Gastroesophageal sphincter (tissue), 4 donors: ENCODE results near the gene LRFN2. TPM values are rescaled to one million over a fixed set of nuclear protein-coding genes. Genes with fewer than 3 reads are reported as not detected.

Experiments used
- ATAC-seq: fragments of 150-250 bp; one replicate; pipeline ENCODE4 v1.9.1; 2016; ENCODE audit warnings: mild to moderate bottlenecking, moderate library complexity
- H3K27ac ChIP-seq, 4 donors: fragments of 200-600 bp; sonication (generic) in 3 of 4; 1 replicate in 3 of 4; 2 replicates in 1 of 4; pipeline ENCODE4 v1.5.1; 2016 to 2019
- H3K27me3 ChIP-seq: fragments of 200-600 bp; sonication (generic); one replicate; pipeline ENCODE4 v1.5.1; 2019
- H3K36me3 ChIP-seq, 2 donors: fragments of 200-600 bp; sonication (generic); one replicate each; pipeline ENCODE4 v1.5.1; 2019; ENCODE audit warnings: control low read depth in 1 of 2
- H3K4me1 ChIP-seq, 3 donors: fragments of 200-600 bp; sonication (generic); 1 replicate in 2 of 3; 2 replicates in 1 of 3; pipeline ENCODE4 v1.5.1; 2016 to 2019; ENCODE audit warnings: control low read depth in 2 of 3
- H3K4me3 ChIP-seq, 2 donors: fragments of 200-600 bp; sonication (generic); one replicate each; pipeline ENCODE4 v1.5.1; 2019; ENCODE audit warnings: mild to moderate bottlenecking in 1 of 2, moderate library complexity in 1 of 2
- H3K9me3 ChIP-seq, 3 donors: fragments of 200-600 bp; sonication (generic); one replicate each; pipeline ENCODE4 v1.5.1; 2017 to 2019; ENCODE audit warnings: control low read depth in 2 of 3
- CTCF ChIP-seq, 4 experiments: fragments of 200-600 bp in 2 of 4; fragments of 450-650 bp in 2 of 4; sonication (generic) in 1 of 4; IDR thresholded peaks; one replicate each; pipeline ENCODE4 v1.5.1; 2017 to 2019; ENCODE audit warnings: antibody characterized with exemption in 4 of 4, mild to moderate bottlenecking in 2 of 4, moderate library complexity in 2 of 4
- EP300 ChIP-seq: sonication (generic); formaldehyde crosslinking; IDR thresholded peaks from one replicate; pipeline ENCODE4 v1.6.1; 2017; ENCODE audit warnings: antibody characterized with exemption, mild to moderate bottlenecking
- POLR2A ChIP-seq, 2 donors: fragments of 450-650 bp; IDR thresholded peaks; one replicate each; pipeline ENCODE4 v1.6.1; 2017; ENCODE audit warnings: antibody characterized with exemption in 2 of 2, mild to moderate bottlenecking in 2 of 2, moderate library complexity in 1 of 2
- POLR2AphosphoS5 ChIP-seq: sonication (generic); formaldehyde crosslinking; IDR thresholded peaks from one replicate; pipeline ENCODE4 v1.6.1; 2017; ENCODE audit warnings: antibody characterized with exemption
- WGBS, 2 donors: methylation state at CpG; one replicate each; pipeline ENCODE4 v1.1.5; 2018; ENCODE audit warnings: low coverage in 1 of 2; 5-methylcytosine and 5-hydroxymethylcytosine counted together
- total RNA-seq, 4 donors: library from RNA; depleted of rRNA; stranded (reverse); fragments of >200 nt; gene quantifications; one replicate each; pipeline ENCODE4 v1.1.0, GENCODE V29; 2016

The LRFN2 gene
- total RNA-seq, 4 donors from 2014 or later, result 0.13 TPM; not detected in 3

- no peak for ATAC-seq
- Histone ChIP-seq H3K4me1 (no peaks in the 10 kb centered on the region), H3K27me3 (peaks cover 33% of the 10 kb centered on the region), H3K27ac (no peak overlapping the region), H3K9me3 (peaks cover 0 to 8% (median 0%) of the 10 kb centered on the region in 3 donors), H3K36me3 (no peaks in the 10 kb centered on the region), H3K4me3 (no peak overlapping the region)
- 82 to 96% methylated on average over 5 to 6 of the region's 6 CpGs for WGBS, 2 donors
- no peak for TF ChIP-seq CTCF (IDR thresholded peaks at IDR 0.05)
- no peak for TF ChIP-seq EP300
- no peak for TF ChIP-seq POLR2A (IDR thresholded peaks at IDR 0.05)
- no peak for TF ChIP-seq POLR2AphosphoS5
Measured at GRCh38 chr6:40629463-40629862, 42.3 kb upstream of the LRFN2 start.

DNA sequence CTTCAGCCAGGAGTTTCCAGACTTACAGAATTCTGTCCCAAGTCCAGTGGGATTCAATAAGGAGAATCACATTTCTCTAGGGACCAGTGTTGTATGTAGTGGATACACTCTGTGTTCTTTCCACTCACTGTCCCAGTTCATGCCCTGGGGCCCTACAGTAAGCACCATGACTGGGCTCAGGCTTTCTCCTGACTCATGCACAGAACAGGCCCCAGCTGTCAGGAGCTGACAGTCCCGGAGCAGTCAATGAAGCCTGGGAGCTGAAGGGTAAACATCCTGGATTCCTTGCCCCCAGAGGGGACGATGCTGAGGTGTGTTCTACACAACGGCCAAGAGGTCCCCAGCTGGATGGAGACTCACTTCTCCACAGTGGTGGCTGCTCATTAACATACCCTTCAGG, 40.2 kb upstream of the LRFN2 start:
- no peak overlapping the region for H3K4me3 ChIP-seq
- H3K9me3 ChIP-seq, result peaks cover 0 to 8% (median 0%) of the 10 kb centered on the region in 3 donors
- H3K36me3 ChIP-seq, result no peaks in the 10 kb centered on the region
- no peaks in the 10 kb centered on the region for H3K4me1 ChIP-seq
- WGBS, 2 donors, result 45% methylated on average over 2 of the region's 3 CpGs; no CpG with 5 or more reads in 1 of the 2 donors
- no peak for ATAC-seq
- no peak for TF ChIP-seq CTCF (IDR thresholded peaks at IDR 0.05)
- no peak for TF ChIP-seq EP300
- TF ChIP-seq POLR2A (IDR thresholded peaks at IDR 0.05), result no peak
- TF ChIP-seq POLR2AphosphoS5, result no peak
- no peak overlapping the region for H3K27ac ChIP-seq
- H3K27me3 ChIP-seq, result peaks cover 32% of the 10 kb centered on the region

DNA sequence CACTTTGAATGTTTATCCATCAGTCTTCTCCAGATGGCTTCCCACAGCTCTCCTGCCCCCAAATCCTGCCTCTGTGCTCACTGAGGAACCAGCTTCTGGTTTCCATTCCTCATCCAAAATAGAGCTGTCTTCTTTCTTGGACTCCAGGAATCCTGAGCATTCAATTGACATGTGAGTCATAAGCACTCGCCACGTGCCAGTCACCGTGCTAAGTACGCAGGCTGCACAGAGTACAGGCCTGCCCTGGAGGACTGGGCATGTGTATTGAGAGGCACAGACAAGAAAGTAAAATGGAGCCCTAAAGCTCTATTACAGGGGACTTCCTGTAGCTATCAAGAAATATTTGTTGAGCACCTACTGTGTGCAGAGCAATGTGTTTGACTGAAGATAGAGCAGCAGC, 39.7 kb upstream of the LRFN2 start:
- Histone ChIP-seq H3K36me3 (no peaks in the 10 kb centered on the region), H3K4me3 (no peak overlapping the region), H3K9me3 (peaks cover 0 to 8% (median 0%) of the 10 kb centered on the region in 3 donors), H3K27ac (no peak overlapping the region), H3K4me1 (no peaks in the 10 kb centered on the region), H3K27me3 (peaks cover 28% of the 10 kb centered on the region)
- 79% methylated on average over 4 of the region's 4 CpGs; no CpG with 5 or more reads in 1 of the 2 donors for WGBS, 2 donors
- ATAC-seq, result no peak
- TF ChIP-seq POLR2AphosphoS5, result no peak
- TF ChIP-seq POLR2A (IDR thresholded peaks at IDR 0.05), result no peak
- TF ChIP-seq CTCF (IDR thresholded peaks at IDR 0.05), result no peak
- TF ChIP-seq EP300, result no peak

- TF ChIP-seq POLR2AphosphoS5 (no peak), POLR2A (IDR thresholded peaks at IDR 0.05) (no peak), EP300 (no peak), CTCF (IDR thresholded peaks at IDR 0.05) (no peak)
- Histone ChIP-seq H3K4me3 (no peak overlapping the region), H3K27ac (no peak overlapping the region), H3K36me3 (no peaks in the 10 kb centered on the region), H3K4me1 (no peaks in the 10 kb centered on the region), H3K9me3 (peaks cover 0 to 8% (median 0%) of the 10 kb centered on the region in 3 donors), H3K27me3 (peaks cover 29% of the 10 kb centered on the region)
- WGBS, 2 donors, result 80% methylated on average over 3 of the region's 3 CpGs; no CpG with 5 or more reads in 1 of the 2 donors
- ATAC-seq, result no peak
Measured at GRCh38 chr6:40623932-40624331, 36.8 kb upstream of the LRFN2 start.

- H3K27ac ChIP-seq, result no peak overlapping the region
- no peak for ATAC-seq
- 73 to 82% methylated on average over 2 to 3 of the region's 5 CpGs for WGBS, 2 donors
- peaks cover 30% of the 10 kb centered on the region for H3K27me3 ChIP-seq
- H3K4me1 ChIP-seq, result no peaks in the 10 kb centered on the region
- H3K9me3 ChIP-seq, result peaks cover 0 to 10% (median 0%) of the 10 kb centered on the region in 3 donors
- TF ChIP-seq POLR2A (IDR thresholded peaks at IDR 0.05) (no peak), CTCF (IDR thresholded peaks at IDR 0.05) (no peak), EP300 (no peak), POLR2AphosphoS5 (no peak)
- no peaks in the 10 kb centered on the region for H3K36me3 ChIP-seq
- H3K4me3 ChIP-seq, result no peak overlapping the region
Measured at GRCh38 chr6:40623178-40623577, 36.0 kb upstream of the LRFN2 start.
